HG03432 (cell line): ENCODE results near the gene ADD1.
A peak's percentile ranks its signal among the peaks of the same experiment; 100 is the strongest.

Source experiments
- ATAC-seq: cut with Tn5 transposase; IDR thresholded peaks from one replicate; pipeline ENCODE4 v1.9.1; 2021; ENCODE audit warnings: mild to moderate bottlenecking, moderate library complexity; ENCODE audit not compliant: unreplicated experiment

Gene ADD1

GRCh38 chr4:2822461-2823300 is 21.0 kb upstream of the ADD1 start:
- no peak for ATAC-seq

GRCh38 chr4:2823301-2823670 is 20.4 kb upstream of the ADD1 start:
- no peak for ATAC-seq

- no peak for ATAC-seq
Observed at GRCh38 chr4:2823671-2824328, 19.8 kb upstream of the ADD1 start.

- ATAC-seq = no peak
Observed at GRCh38 chr4:2824329-2824835, 19.3 kb upstream of the ADD1 start.

- no peak for ATAC-seq
Observed at GRCh38 chr4:2824836-2825381, 18.7 kb upstream of the ADD1 start.

- ATAC-seq = no peak
Observed at GRCh38 chr4:2825740-2826139, 17.9 kb upstream of the ADD1 start.

- no peak for ATAC-seq
Observed at GRCh38 chr4:2827071-2827873, 16.4 kb upstream of the ADD1 start.

- ATAC-seq = no peak
Observed at GRCh38 chr4:2827874-2828751, 15.5 kb upstream of the ADD1 start.

GRCh38 chr4:2828758-2829181 is 14.9 kb upstream of the ADD1 start:
- no peak for ATAC-seq

- no peak for ATAC-seq
Observed at GRCh38 chr4:2829321-2829932, 14.2 kb upstream of the ADD1 start.

GRCh38 chr4:2829933-2830451 is 13.7 kb upstream of the ADD1 start:
- no peak for ATAC-seq

GRCh38 chr4:2830632-2831610 is 12.7 kb upstream of the ADD1 start:
- ATAC-seq = no peak

GRCh38 chr4:2831611-2832308 is 11.9 kb upstream of the ADD1 start:
- ATAC-seq = no peak

- ATAC-seq = peak; percentile 69
Observed at GRCh38 chr4:2832309-2832980, 11.2 kb upstream of the ADD1 start.

- ATAC-seq = no peak
Observed at GRCh38 chr4:2832981-2833670, 10.5 kb upstream of the ADD1 start.

GRCh38 chr4:2833671-2834000 is 10.0 kb upstream of the ADD1 start:
- no peak for ATAC-seq
